GM13977 (cell line): ENCODE measurements around the gene USF2.

Experiments used
- DNase-seq: peaks from one replicate; pipeline ENCODE4 v3.0.0; 2012; ENCODE audit warnings: low spot score
- CTCF ChIP-seq: IDR thresholded peaks from 2 replicates; pipeline ENCODE4 v1.5.1; 2012; ENCODE audit warnings: mild to moderate bottlenecking, control low read depth; ENCODE audit not compliant: insufficient read depth; ENCODE audit errors: extremely low read depth, missing control alignments
- in situ Hi-C: fragments of 300-500 bp; cut with MboI; formaldehyde crosslinking; loops from one replicate; pipeline ENCODE4 v1.12.0; 2022; ENCODE audit warnings: low sequenced_read_pairs, low pct_unique_long_range_greater_than_20kb, mixed read lengths, inconsistent platforms; ENCODE audit not compliant: unreplicated experiment

The USF2 gene

DNA sequence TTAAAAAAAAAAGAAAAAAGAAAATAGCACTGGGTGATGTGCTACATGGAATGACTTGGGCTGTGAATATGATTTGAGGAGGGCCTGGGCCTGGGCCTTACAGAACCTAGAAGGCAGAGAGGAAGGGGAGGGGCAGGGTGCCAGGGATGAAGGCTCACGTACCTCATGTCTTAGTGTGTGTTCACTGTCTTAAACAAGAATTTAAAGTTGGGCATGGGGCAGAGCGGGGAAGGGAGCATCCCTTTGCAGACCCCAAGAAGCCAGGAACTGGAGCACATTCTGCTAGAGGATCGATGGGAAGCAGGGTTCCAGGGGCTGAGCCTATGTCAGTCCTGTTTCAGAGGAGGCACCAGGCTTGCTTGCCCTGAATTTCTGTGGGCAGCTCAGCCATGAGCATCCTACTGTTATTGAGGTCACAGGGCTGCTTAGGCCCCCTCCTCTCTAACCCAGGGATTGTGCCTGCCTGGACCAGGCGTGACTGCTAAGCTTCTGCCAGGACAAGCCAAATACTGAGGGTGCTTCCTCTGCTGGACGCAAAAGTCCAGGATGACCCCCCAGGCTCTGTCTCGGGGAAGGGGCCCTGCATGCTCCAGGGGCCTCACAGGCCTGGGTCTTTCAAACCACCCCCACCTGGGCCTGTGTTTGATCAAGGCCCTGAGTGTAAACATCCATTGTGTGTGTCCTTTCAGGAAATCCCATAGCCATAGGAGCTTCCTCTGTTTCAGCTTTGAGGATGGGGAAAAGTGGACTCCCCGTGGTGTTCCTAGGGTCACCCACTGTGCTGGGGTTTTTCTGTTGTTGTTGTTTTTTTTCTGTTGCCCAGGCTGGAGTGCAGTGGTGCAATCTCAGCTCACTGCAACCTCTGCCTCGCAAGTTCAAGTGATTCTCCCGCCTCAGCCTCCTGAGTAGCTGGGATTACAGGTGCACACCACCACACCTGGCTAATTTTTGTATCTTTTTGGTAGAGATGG is 15.2 kb upstream of the USF2 start:
- no peak for DNase-seq
- in situ Hi-C loops: no loop called here
- no peak for TF ChIP-seq CTCF

GRCh38 chr19:35254341-35255297 is 14.1 kb upstream of the USF2 start:
- in situ Hi-C loops: no loop called here

DNA sequence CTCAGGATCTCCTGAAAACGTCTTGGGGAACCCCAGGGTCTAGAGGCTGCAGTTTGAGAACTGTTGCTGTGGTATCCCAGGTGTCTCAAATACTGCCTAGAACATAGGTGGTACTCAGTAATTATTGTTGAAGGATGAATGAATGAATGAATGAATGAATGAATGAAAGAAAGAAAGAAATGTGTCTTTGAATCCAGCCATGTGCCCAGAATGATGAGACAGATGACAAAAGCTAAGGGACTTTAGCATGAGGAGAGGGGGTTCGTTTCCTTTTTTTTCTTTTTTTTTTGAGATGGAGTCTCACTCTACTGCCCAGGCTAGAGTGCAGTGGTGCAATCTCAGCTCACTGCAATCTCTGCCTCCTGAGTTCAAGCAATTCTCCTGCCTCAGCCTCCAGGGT is 12.2 kb upstream of the USF2 start:
- no peak for DNase-seq
- in situ Hi-C loops: no loop called here
- no peak for TF ChIP-seq CTCF

More at GRCh38 chr19:35254341-35255297, 14.1 kb upstream of the USF2 start:
- DNase-seq: no peak
- TF ChIP-seq CTCF: no peak

GRCh38 chr19:35257113-35257461 is 11.7 kb upstream of the USF2 start:
- in situ Hi-C loops: no loop called here
- no peak for DNase-seq
- no peak for TF ChIP-seq CTCF

- no peak for TF ChIP-seq CTCF
- in situ Hi-C loops: no loop called here
- DNase-seq: no peak
Observed at GRCh38 chr19:35260694-35261304, 8.0 kb upstream of the USF2 start.

- TF ChIP-seq CTCF: no peak
- no peak for DNase-seq
- in situ Hi-C loops: no loop called here
Observed at GRCh38 chr19:35261356-35262100, 7.2 kb upstream of the USF2 start.
